Thoracic aorta (tissue), 2 donors: ENCODE data around the gene POLR2H. TPM values are rescaled to one million over a fixed set of nuclear protein-coding genes. Genes with fewer than 3 reads are reported as not detected.

Experiments used
- ATAC-seq: fragments of 150-250 bp; one replicate; pipeline ENCODE4 v1.8.0; 2017; ENCODE audit warnings: low read depth; ENCODE audit not compliant: insufficient number of reproducible peaks, low FRiP score
- DNase-seq: peaks from one replicate; pipeline ENCODE4 v3.0.0-alpha.2; 2020; ENCODE audit warnings: low spot score
- H3K27ac ChIP-seq, 2 donors: fragments of 200-600 bp; sonication (generic); 1 replicate in 1 of 2; 2 replicates in 1 of 2; pipeline ENCODE4 v1.5.1; 2016; ENCODE audit warnings: mild to moderate bottlenecking in 2 of 2, moderate library complexity in 2 of 2
- H3K27me3 ChIP-seq: fragments of 200-600 bp; sonication (generic); replicated peaks from 2 replicates; pipeline ENCODE4 v1.6.0; 2016; ENCODE audit warnings: mild to moderate bottlenecking; ENCODE audit not compliant: insufficient read depth
- H3K36me3 ChIP-seq: fragments of 200-600 bp; sonication (generic); one replicate; pipeline ENCODE4 v1.5.1; 2016
- H3K4me1 ChIP-seq, 2 donors: fragments of 200-600 bp; sonication (generic); 1 replicate in 1 of 2; 2 replicates in 1 of 2; pipeline versions ENCODE4 v1.5.1 to v1.6.0; 2016; ENCODE audit warnings: low read depth in 2 of 2, mild to moderate bottlenecking in 1 of 2; ENCODE audit not compliant: control insufficient read depth in 1 of 2
- H3K4me3 ChIP-seq: fragments of 200-600 bp; sonication (generic); 2 replicates; pipeline ENCODE4 v1.5.1; 2016; ENCODE audit warnings: mild to moderate bottlenecking
- H3K9me3 ChIP-seq: fragments of 200-600 bp; sonication (generic); 2 replicates; pipeline ENCODE4 v1.5.1; 2016
- CTCF ChIP-seq: fragments of 200-600 bp; sonication (generic); IDR thresholded peaks from one replicate; pipeline ENCODE4 v1.5.1; 2019; ENCODE audit warnings: antibody characterized with exemption
- total RNA-seq, 2 donors: library from RNA; depleted of rRNA; stranded (reverse); fragments of >200 nt; gene quantifications; one replicate each; pipeline versions ENCODE4 v1.1.0 to v1.2.3, GENCODE V29; 2016

The POLR2H gene
- total RNA-seq, result 10 to 100 TPM; 49.5 to 53.7 TPM

GRCh38 chr3:184361532-184361931 lies at the start of gene POLR2H, which contains the start of gene CLCN2:
POLR2H (plus strand) TSS chr3:184361710; CDS start chr3:184363493, 1,783 bp downstream.
CLCN2 (minus strand) TSS chr3:184361605; CDS start chr3:184361479, 126 bp downstream.
- peaks cover 11% of the 10 kb centered on the region for H3K36me3 ChIP-seq
- peak within 1 kb of the TSS; percentile 98 for H3K4me3 ChIP-seq
- no peak for DNase-seq
- peaks cover 11 to 27% of the 10 kb centered on the region in 2 donors for H3K4me1 ChIP-seq
- H3K27me3 ChIP-seq, result no peaks in the 10 kb centered on the region
- H3K27ac ChIP-seq, result peak within 1 kb of the TSS; percentile 95 to 100
- no peaks in the 10 kb centered on the region for H3K9me3 ChIP-seq
- TF ChIP-seq CTCF, result no peak
- ATAC-seq, result peak; percentile 7

- ATAC-seq (peak; percentile 87), DNase-seq (peak; percentile 80)
- Histone ChIP-seq H3K4me3 (peak within 1 kb of the TSS; percentile 99), H3K36me3 (no peaks in the 10 kb centered on the region), H3K9me3 (no peaks in the 10 kb centered on the region), H3K4me1 (peaks cover 38 to 41% of the 10 kb centered on the region in 2 donors), H3K27me3 (no peaks in the 10 kb centered on the region), H3K27ac (peak within 1 kb of the TSS; percentile 97 to 100)
- TF ChIP-seq CTCF, result no peak
Measured at GRCh38 chr3:184314363-184314699, 47.2 kb upstream of the POLR2H start, which contains the start of gene EIF4G1. EIF4G1 (plus strand) TSS chr3:184314606; CDS start chr3:184315797, 1,191 bp downstream.

GRCh38 chr3:184314700-184315542 lies 46.6 kb upstream of the POLR2H start:
- H3K27ac ChIP-seq, result peak overlapping the region; percentile 97 to 100
- H3K27me3 ChIP-seq, result no peaks in the 10 kb centered on the region
- H3K4me3 ChIP-seq, result peak overlapping the region; percentile 99
- ATAC-seq (peak; percentile 33), DNase-seq (peak; percentile 55)
- no peak for TF ChIP-seq CTCF
- peaks cover 42 to 45% of the 10 kb centered on the region in 2 donors for H3K4me1 ChIP-seq
- no peaks in the 10 kb centered on the region for H3K36me3 ChIP-seq
- no peaks in the 10 kb centered on the region for H3K9me3 ChIP-seq

- H3K9me3 ChIP-seq, result no peaks in the 10 kb centered on the region
- no peak for ATAC-seq
Measured at GRCh38 chr3:184315543-184315867, 46.0 kb upstream of the POLR2H start.

More at GRCh38 chr3:184315543-184315867, 46.0 kb upstream of the POLR2H start:
- Histone ChIP-seq H3K36me3 (peaks cover under 1% of the 10 kb centered on the region), H3K27me3 (no peaks in the 10 kb centered on the region), H3K27ac (peak overlapping the region; percentile 97 to 100), H3K4me1 (peaks cover 47 to 50% of the 10 kb centered on the region in 2 donors), H3K4me3 (peak overlapping the region; percentile 99)
- no peak for DNase-seq
- no peak for TF ChIP-seq CTCF
